ENCODE data around the gene ZSWIM3.

Gene ZSWIM3

GRCh38 chr20:45833030-45833882 lies 24.2 kb upstream of the ZSWIM3 start, which contains the start of gene SNX21:
TSS of gene SNX21 (plus strand) at chr20:45833799. CDS start at chr20:45833920, 121 bp downstream.
- DNase-seq, result peak; percentile 60

- DNase-seq, result peak; percentile 47
Measured at GRCh38 chr20:45833883-45834796, 23.3 kb upstream of the ZSWIM3 start.

- no peak for DNase-seq
Measured at GRCh38 chr20:45834797-45835161, 22.6 kb upstream of the ZSWIM3 start.

DNA sequence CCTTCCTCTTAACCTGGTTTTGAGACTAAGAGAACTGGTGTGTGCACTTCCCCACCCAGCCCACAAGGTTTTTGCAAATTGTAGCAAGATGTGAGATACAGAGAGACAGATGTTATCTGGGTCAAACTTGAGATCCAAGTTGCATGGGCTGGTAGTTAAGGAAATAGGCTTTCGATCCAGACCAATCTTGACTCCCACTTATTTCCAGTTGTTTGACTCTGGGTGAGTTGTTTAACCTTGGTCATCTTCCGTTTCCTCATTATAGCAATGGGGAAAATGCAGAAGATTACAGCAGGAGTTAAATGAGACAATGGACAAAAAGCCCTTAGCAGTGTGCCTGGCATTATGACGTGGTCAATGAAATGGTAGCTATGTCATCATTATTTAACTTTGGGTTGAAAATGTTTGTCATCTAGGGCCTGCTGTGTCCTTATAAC lies 22.1 kb upstream of the ZSWIM3 start:
- no peak for DNase-seq

DNA sequence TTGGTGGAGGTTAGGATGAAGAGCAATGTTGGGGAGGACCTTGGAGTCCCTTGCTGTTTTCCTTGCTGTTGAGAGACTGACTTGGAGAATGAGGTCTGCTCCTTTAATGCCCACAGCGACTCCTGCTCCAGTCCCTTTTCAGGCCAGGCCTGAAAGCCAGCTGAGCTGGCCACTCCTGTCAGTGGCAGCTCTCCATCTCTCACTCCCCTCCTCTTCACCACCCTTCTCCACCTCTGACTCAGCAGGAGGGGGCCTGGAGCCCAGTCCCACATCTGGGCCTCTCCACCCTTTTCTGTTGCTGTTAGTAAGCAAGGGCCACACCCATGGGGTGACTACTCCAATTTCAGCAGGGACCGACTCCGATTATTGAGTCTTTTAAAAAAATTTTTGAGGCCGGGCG lies 21.6 kb upstream of the ZSWIM3 start:
- no peak for DNase-seq

GRCh38 chr20:45836841-45837240 lies 20.6 kb upstream of the ZSWIM3 start:
- no peak for DNase-seq

DNA sequence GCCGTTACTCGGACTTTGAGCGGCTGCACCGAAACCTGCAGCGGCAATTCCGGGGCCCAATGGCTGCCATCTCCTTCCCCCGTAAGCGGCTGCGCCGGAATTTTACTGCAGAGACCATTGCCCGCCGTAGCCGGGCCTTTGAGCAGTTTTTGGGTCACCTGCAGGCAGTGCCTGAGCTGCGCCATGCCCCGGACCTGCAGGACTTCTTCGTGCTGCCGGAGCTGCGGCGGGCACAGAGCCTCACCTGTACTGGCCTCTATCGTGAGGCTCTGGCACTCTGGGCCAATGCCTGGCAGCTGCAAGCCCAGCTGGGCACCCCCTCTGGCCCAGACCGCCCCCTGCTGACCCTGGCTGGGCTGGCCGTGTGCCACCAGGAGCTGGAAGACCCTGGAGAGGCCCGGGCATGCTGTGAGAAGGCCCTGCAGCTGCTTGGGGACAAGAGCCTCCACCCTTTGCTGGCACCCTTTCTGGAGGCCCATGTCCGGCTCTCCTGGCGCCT lies 16.7 kb upstream of the ZSWIM3 start:
- no peak for DNase-seq

- no peak for DNase-seq
Measured at GRCh38 chr20:45841407-45842129, 15.8 kb upstream of the ZSWIM3 start.

DNA sequence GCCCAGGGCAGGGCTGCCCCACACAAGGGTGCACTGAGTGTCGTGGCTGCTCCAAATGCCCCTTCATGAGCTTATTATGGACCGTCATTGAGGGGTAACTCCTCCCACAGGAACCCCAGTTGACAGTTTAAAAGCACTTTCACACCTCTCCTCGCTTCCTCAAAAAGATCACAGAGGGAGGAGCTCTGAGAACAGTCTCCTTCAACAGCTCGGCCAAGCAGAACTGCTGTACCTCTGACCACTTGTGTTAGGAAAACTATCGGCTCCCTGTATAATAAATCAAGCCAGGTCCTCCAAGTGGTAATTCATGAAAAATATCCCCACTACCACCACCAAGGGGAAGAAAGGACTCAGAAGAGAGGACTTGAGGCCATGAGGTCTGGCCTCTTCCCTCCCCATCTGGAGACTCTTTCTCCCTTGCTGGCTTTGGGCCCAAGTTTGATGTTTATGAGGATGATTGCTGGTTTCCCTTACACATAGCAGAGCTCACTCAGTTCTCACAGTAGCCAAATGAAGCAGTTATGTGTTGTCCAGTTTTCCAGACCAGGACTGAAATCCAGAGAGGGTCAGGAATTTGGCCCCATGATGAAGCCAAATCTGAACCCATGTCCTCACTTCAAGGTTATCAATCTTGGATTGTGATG lies 15.1 kb upstream of the ZSWIM3 start:
- no peak for DNase-seq

DNA sequence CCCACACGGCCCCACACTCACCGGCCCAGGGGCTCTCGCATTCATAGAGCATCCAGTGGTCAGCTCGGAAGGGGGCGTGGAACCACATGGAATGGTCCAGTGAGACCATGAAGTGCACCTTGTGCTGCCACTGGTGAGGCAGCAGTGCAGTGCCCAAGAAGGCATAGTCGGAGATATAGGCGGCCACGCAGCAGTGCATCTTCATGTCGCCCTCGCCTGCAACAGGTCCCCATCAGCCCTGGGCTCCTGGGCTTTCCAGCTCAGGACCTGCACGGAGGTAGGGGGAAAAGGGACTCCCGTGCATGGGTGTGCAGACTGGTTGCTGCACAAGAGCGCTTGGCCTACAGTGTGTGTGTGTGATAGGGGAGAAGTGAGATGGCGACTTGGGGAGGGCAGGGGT lies 13.9 kb upstream of the ZSWIM3 start:
- DNase-seq, result no peak

DNA sequence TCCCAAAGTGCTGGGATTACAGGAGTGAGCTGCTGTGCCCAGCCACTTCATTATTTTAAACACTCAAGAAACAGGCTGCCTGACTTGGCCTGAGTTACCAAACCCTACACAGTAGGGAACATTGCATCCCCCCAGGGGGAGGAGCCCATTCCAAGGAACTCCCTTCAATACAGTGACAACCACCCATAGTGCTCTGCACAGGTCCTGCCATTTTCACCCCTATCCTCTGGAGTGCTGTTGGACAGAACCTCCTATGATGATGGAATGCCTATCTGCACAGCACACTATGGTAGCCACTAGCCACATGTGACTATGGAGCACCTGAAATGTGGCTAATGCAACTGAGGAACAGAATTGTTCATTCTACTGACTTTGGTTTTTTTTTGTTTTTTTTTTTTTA lies 12.0 kb upstream of the ZSWIM3 start:
- no peak for DNase-seq

- no peak for DNase-seq
Measured at GRCh38 chr20:45848421-45848820, 9.0 kb upstream of the ZSWIM3 start.

GRCh38 chr20:45848969-45849582 lies 8.3 kb upstream of the ZSWIM3 start:
- DNase-seq, result no peak

DNA sequence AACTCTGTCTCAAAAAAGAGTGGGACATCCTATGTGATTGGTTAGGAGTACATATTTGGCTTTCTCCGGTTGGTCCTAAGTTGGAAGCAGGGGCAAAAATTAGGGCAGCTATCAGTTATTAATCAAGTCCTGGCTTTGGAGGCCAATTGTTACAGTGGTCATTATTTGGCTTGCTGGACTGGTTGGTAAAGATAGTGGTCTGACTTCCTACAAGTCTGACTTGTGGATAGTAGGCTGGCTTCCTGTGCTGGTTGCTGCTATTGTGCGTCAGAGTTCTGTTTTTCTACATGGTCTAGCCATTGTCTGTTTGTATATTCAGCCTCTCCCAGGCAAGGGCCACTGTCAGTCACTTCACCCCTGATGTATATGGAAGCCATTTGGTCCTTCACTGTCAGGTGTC lies 7.2 kb upstream of the ZSWIM3 start:
- DNase-seq, result no peak

DNA sequence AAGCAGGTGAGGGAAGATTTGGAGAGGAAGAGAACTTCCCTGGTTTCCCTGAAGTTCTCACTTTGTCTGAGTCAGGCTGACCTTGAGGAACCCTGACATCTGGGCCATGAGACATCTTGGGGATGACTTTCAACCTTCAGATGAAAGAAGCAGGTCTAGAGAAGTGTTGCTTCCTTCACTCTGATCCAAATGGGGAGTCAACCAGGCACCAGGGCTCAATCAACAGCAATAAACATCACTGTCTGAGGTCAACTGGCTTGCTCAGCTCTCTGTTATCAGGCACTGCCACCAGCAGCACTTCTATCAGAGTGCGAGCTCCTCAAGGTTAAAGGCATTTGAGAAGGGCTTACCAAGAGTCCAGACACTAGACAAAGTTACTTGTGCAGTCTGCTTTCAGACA lies 6.5 kb upstream of the ZSWIM3 start:
- no peak for DNase-seq

DNA sequence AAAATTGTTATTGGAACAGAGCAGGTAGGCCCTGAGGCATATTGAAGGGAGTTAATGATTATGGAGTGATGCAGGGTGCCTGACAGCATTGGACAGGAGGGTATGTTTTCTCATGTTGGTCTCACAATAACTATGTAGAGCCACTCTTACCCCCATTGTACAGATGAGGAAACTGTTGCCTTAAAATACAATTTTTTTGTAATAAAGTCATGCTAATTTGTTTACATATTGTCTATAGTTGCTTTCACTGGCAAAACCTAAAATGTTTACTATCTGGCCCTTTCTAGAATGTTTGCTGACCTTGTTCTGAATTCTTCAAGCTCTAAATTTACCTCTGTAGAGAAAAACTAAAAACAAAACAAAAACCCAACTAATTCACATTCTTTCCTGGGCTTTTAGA lies 5.9 kb upstream of the ZSWIM3 start:
- DNase-seq, result no peak

- no peak for DNase-seq
Measured at GRCh38 chr20:45852326-45852725, 5.1 kb upstream of the ZSWIM3 start.

DNA sequence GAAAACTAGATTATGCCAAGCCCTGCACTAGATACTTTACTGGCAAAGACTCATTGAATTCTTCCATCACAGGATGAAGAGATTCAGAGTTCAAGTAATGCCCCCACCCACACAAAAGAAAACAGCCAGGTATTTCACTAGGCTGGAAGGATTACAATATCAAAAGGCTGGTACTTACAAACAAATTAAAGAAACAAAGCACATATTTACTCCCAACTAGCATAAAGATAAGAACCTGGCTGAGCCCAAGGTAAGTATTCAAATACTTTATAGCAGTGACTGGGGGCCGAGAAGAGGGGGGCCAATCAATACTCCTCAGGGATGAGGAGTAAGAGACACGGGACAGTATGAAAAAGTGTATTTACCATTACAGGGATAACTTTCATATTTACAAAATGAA lies 3.9 kb upstream of the ZSWIM3 start:
- no peak for DNase-seq

- peak; percentile 69 for DNase-seq
Measured at GRCh38 chr20:45857882-45858216, 435 bp downstream of the ZSWIM3 start.

DNA sequence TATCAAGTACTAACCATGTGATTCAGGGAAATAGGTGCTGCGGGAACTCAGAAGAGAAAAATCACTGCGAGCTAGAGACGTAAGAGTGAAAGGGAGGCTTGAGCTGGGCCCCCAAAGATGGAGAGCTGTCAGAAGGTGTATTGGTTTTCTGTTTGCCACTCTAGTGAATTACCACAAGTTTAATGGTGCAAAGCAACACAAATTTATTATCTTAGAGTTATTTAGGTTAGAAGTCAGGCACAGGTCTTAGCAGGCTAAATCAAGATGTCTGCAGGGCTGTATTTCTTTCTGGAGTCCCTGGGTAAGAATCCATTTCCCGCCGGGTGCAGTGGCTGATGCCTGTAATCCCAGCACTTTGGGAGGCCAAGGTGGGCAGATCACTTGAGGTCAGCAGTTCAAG lies 2.5 kb downstream of the ZSWIM3 start:
- no peak for DNase-seq

DNA sequence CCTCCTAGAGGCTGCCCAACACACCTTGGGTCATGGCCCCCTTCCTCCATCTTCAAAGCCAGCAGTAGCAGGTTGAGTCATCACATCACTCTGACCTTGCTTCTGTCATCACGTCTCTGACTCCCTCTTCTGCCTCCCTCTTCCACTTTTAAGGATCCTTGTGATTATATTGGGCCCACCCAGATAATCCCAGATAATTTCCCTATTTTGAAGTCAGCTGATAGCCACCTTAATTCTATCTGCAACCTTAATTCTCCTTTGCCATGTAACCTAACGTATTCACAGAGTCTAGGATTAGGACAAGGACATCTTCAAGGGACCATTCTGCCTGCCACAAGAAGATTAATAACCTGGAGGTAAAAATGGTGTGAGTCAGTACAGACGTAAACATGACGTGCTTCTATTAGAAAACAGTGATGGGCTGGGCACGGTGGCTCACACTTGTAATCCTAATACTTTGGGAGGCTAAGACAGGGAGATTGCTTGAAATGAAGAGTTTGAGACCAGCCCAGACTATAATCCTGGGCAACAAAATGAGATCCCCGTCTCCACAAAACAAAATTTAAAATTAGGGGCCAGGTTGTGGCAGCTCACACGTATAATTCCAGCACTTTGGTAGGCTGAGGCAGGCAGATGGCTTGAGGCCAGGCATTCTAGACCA lies 3.3 kb downstream of the ZSWIM3 start:
- peak; percentile 30 for DNase-seq

All from activated CD4-positive, alpha-beta T cell treated with anti-CD3 and anti-CD28 coated beads, Interleukin-10, Interleukin-2, amounts not matched to agents 100 ng/mL and 50 ng/mL, durations not matched to agents 16 hours and 8 hours (primary cell).